B cell (primary cell): ENCODE data around the gene NEMP1. TPM values are rescaled to one million over a fixed set of nuclear protein-coding genes. Genes with fewer than 3 reads are reported as not detected.

Experiments
- ATAC-seq: fragments of 200-7000 bp; cut with Tn5 transposase; one replicate; pipeline ENCODE4 v1.10.0; 2021; ENCODE audit warnings: low read depth, mild to moderate bottlenecking, moderate number of reproducible peaks, moderate library complexity
- CTCF ChIA-PET: fragments of 350-600 bp; sonication (Branson Sonifier 250); formaldehyde crosslinking; loops from one replicate; lab custom pipeline; 2021; ENCODE audit warnings: antibody characterized with exemption, inconsistent platforms; lab: Charles Lee
- POLR2A ChIA-PET: fragments of 350-600 bp; sonication (Branson Sonifier 250); formaldehyde crosslinking; loops from one replicate; lab custom pipeline; 2021; ENCODE audit warnings: antibody characterized with exemption; lab: Charles Lee
- DNase-seq: peaks from one replicate; pipeline ENCODE4 v3.0.0; 2013
- H2AFZ ChIP-seq: 2 replicates; pipeline ENCODE4 v1.6.1; 2012; ENCODE audit warnings: mild to moderate bottlenecking, low read depth, low read length; ENCODE audit not compliant: insufficient read depth, poor library complexity, severe bottlenecking
- H3K27ac ChIP-seq, 2 donors: 1 replicate in 1 of 2; 2 replicates in 1 of 2; pipeline ENCODE4 v1.5.1; 2012 to 2013; ENCODE audit warnings: low read length in 2 of 2, mild to moderate bottlenecking in 2 of 2, moderate library complexity in 1 of 2
- H3K27me3 ChIP-seq, 4 experiments: fragments of 200-600 bp in 1 of 4; sonication (generic) in 1 of 4; replicated peaks in 1 of 4; 1 replicate in 2 of 4; 2 replicates in 2 of 4; pipeline versions ENCODE4 v1.6.1 to v1.7.0; 2013 to 2016; ENCODE audit warnings: low read length in 3 of 4, mild to moderate bottlenecking in 2 of 4, mixed read lengths in 1 of 4, moderate library complexity in 1 of 4; ENCODE audit not compliant: insufficient read depth in 4 of 4, control insufficient read depth in 3 of 4; ENCODE audit errors: control extremely low read depth in 1 of 4
- H3K36me3 ChIP-seq, 2 experiments: replicated peaks in 1 of 2; 1 replicate in 1 of 2; 2 replicates in 1 of 2; pipeline versions ENCODE4 v1.6.1 to v1.7.1; 2013; ENCODE audit warnings: low read length in 1 of 2; ENCODE audit not compliant: insufficient read depth in 2 of 2, control insufficient read depth in 1 of 2; ENCODE audit errors: control extremely low read depth in 1 of 2, extremely low read depth in 1 of 2
- H3K4me1 ChIP-seq, 2 donors: fragments of 200-600 bp in 1 of 2; sonication (generic) in 1 of 2; 1 replicate in 1 of 2; 2 replicates in 1 of 2; pipeline versions ENCODE4 v1.5.1 to v1.6.1; 2013 to 2017; ENCODE audit warnings: low read length in 2 of 2; ENCODE audit not compliant: control insufficient read depth in 2 of 2, insufficient read depth in 2 of 2
- H3K4me2 ChIP-seq: replicated peaks from 2 replicates; pipeline ENCODE3; 2012; ENCODE audit warnings: mild to moderate bottlenecking, low read depth, low read length; ENCODE audit not compliant: poor library complexity, severe bottlenecking
- H3K4me3 ChIP-seq, 5 experiments: fragments of 200-600 bp in 1 of 5; sonication (generic) in 1 of 5; 1 replicate in 3 of 5; 2 replicates in 2 of 5; pipeline versions ENCODE4 v1.5.1 to v1.7.0; 2011 to 2016; ENCODE audit warnings: low read length in 4 of 5, mild to moderate bottlenecking in 4 of 5, low read depth in 2 of 5, control low read depth in 1 of 5, moderate library complexity in 1 of 5; ENCODE audit not compliant: insufficient read depth in 1 of 5; ENCODE audit errors: control extremely low read depth in 1 of 5, extremely low read depth in 1 of 5
- H3K79me2 ChIP-seq: fragments of 200-600 bp; sonication (generic); one replicate; pipeline ENCODE4 v1.6.0; 2016; ENCODE audit warnings: low read length; ENCODE audit not compliant: control insufficient read depth, insufficient read depth
- H3K9ac ChIP-seq: fragments of 200-600 bp; sonication (generic); 2 replicates; pipeline ENCODE4 v1.6.1; 2017; ENCODE audit warnings: mild to moderate bottlenecking, low read length, moderate library complexity
- H3K9me3 ChIP-seq, 3 donors: one replicate each; pipeline versions ENCODE4 v1.6.1 to v1.7.1; 2013; ENCODE audit warnings: low read length in 2 of 3; ENCODE audit not compliant: control insufficient read depth in 2 of 3, insufficient read depth in 1 of 3; ENCODE audit errors: control extremely low read depth in 1 of 3
- H4K20me1 ChIP-seq: 2 replicates; pipeline ENCODE4 v1.6.0; 2012; ENCODE audit warnings: mild to moderate bottlenecking, low read length; ENCODE audit not compliant: insufficient read depth, control insufficient read depth, poor library complexity, severe bottlenecking
- H3K27ac Mint-ChIP-seq: one replicate; pipeline ENCODE4 v1.8.0; 2021; ENCODE audit warnings: mixed read lengths
- H3K27me3 Mint-ChIP-seq: one replicate; pipeline ENCODE4 v1.8.0; 2021; ENCODE audit warnings: mixed read lengths
- H3K4me1 Mint-ChIP-seq: one replicate; pipeline ENCODE4 v1.8.0; 2021; ENCODE audit warnings: mixed read lengths
- H3K4me3 Mint-ChIP-seq: one replicate; pipeline ENCODE4 v1.8.0; 2021; ENCODE audit warnings: mixed read lengths
- H3K9me3 Mint-ChIP-seq: one replicate; pipeline ENCODE4 v1.8.0; 2022; ENCODE audit warnings: mixed read lengths; ENCODE audit not compliant: insufficient read depth
- CTCF ChIP-seq: fragments of 200-600 bp; IDR thresholded peaks from one replicate; pipeline ENCODE4 v1.8.0; 2022; ENCODE audit warnings: antibody characterized with exemption, mild to moderate bottlenecking
- EZH2 ChIP-seq: IDR thresholded peaks from 2 replicates; pipeline ENCODE4 v1.6.1; 2012; ENCODE audit warnings: borderline replicate concordance, low read depth, mild to moderate bottlenecking, moderate library complexity, low read length; ENCODE audit not compliant: insufficient read depth, poor library complexity, severe bottlenecking
- WGBS: methylation state at CpG from one replicate; pipeline ENCODE4 v1.1.5; 2013; ENCODE audit warnings: missing lambda C conversion rate; ENCODE audit not compliant: insufficient coverage; 5-methylcytosine and 5-hydroxymethylcytosine counted together
- intact Hi-C: fragments of 100-400 bp; cut with micrococcal nuclease; formaldehyde crosslinking; loops from one replicate; pipeline ENCODE4 v1.10.0; 2022
- polyA plus RNA-seq: library from polyadenylated mRNA; depleted of rRNA; stranded (reverse); fragments of >200 nt; gene quantifications from 2 replicates; pipeline ENCODE4 v1.2.3, GENCODE V29; 2012
- total RNA-seq, 2 donors: library from RNA; stranded (reverse); fragments of 120-200 nt in 1 of 2; gene quantifications; 1 replicate in 1 of 2; 2 replicates in 1 of 2; pipeline versions ENCODE4 v1.2.3 to v1.2.4, GENCODE V29; 2013 to 2022

Gene NEMP1
- total and polyA plus RNA-seq, 2 donors (not counting 1 experiment from before 2014, with no cell fraction given): 13.6 to 35.0 TPM

- Histone ChIP-seq H3K27me3 (no peaks in the 10 kb centered on the region), H3K4me1 (peaks cover 20 to 35% of the 10 kb centered on the region in 2 donors), H3K4me3 (no peak overlapping the region), H3K9me3 (no peaks in the 10 kb centered on the region), H3K79me2 (peaks cover 28% of the 10 kb centered on the region), H2AFZ (no peak overlapping the region), H4K20me1 (no peaks in the 10 kb centered on the region), H3K27ac (no peak overlapping the region), H3K4me2 (no peak overlapping the region), H3K9ac (no peak overlapping the region), H3K36me3 (peaks cover 0 to 14% of the 10 kb centered on the region in 2 experiments)
- peak; percentile 65 for DNase-seq
- H3K4me1 Mint-ChIP-seq: peaks cover 45% of the 10 kb centered on the region
- ChIA-PET CTCF (interaction anchor here (0.6 to 3.3 kb wide), 12 partner anchors 10 to 487 kb away, joined by 3 to 27 read pairs (median 5); partner anchors contain the start of genes RBMS2 and STAT6), POLR2A (no interaction called here)
- no peak for TF ChIP-seq EZH2
- TF ChIP-seq CTCF: peak; percentile 63
- H3K9me3 Mint-ChIP-seq: no peaks in the 10 kb centered on the region
- H3K27me3 Mint-ChIP-seq: no peaks in the 10 kb centered on the region
- ATAC-seq: no peak
- H3K27ac Mint-ChIP-seq: peak overlapping the region; percentile 67
- intact Hi-C loops: loop anchor here (1.0 to 10.0 kb wide), 4 partner anchors 53 to 373 kb away; partner anchors contain the start of gene BAZ2A
- H3K4me3 Mint-ChIP-seq: peak overlapping the region; percentile 62
These were observed 70.4 kb downstream of the NEMP1 start for GRCh38 chr12:57008178-57008577.

GRCh38 chr12:57006809-57007475 is 71.6 kb downstream of the NEMP1 start:
- Histone ChIP-seq H3K36me3 (peaks cover 0 to 26% of the 10 kb centered on the region in 2 experiments), H3K27ac (peak overlapping the region in 1 of 2 donors; percentile 36), H2AFZ (peak overlapping the region; percentile 84), H3K4me1 (peaks cover 16 to 24% of the 10 kb centered on the region in 2 donors), H4K20me1 (peaks cover 2% of the 10 kb centered on the region), H3K4me2 (peak overlapping the region; percentile 74), H3K27me3 (no peaks in the 10 kb centered on the region), H3K9me3 (no peaks in the 10 kb centered on the region), H3K9ac (peak overlapping the region; percentile 57), H3K79me2 (peaks cover 35% of the 10 kb centered on the region), H3K4me3 (peak overlapping the region in 4 of 5 experiments; percentile 1 to 45 (median 28))
- intact Hi-C loops: loop anchor here (10.0 kb wide), 1 partner anchor 372 kb away; the partner anchor contains the start of gene BAZ2A
- POLR2A ChIA-PET: no interaction called here
- no peak for ATAC-seq
- 59% methylated on average over 6 of the region's 10 CpGs for WGBS
- Mint-ChIP-seq H3K27ac (peak overlapping the region; percentile 77), H3K27me3 (no peaks in the 10 kb centered on the region), H3K4me3 (peak overlapping the region; percentile 62), H3K9me3 (no peaks in the 10 kb centered on the region), H3K4me1 (peaks cover 40% of the 10 kb centered on the region)
- CTCF ChIA-PET: interaction anchor here (0.6 to 9.2 kb wide), 10 partner anchors 10 to 686 kb away, joined by 3 to 52 read pairs (median 7); partner anchors contain the start of gene STAT6
- no peak for DNase-seq
- TF ChIP-seq EZH2 (no peak), CTCF (peak; percentile 43)
